HG02970 (cell line): ENCODE measurements around the gene DHX40.
A peak's percentile ranks its signal among the peaks of the same experiment; 100 is the strongest.
"Not testable (repeated sequence)": the region's sequence is repeated elsewhere in the genome, so short reads cannot be mapped to it uniquely, and the experiment has no call there.

Experiments
- ATAC-seq: cut with Tn5 transposase; IDR thresholded peaks from one replicate; pipeline ENCODE4 v1.9.1; 2021; ENCODE audit warnings: mild to moderate bottlenecking, moderate library complexity, moderate number of reproducible peaks; ENCODE audit not compliant: unreplicated experiment, low FRiP score

DHX40 gene

GRCh38 chr17:59550703-59551102 is 14.7 kb upstream of the DHX40 start:
- ATAC-seq, result no peak

GRCh38 chr17:59558039-59558438 is 7.4 kb upstream of the DHX40 start:
- no peak for ATAC-seq

DNA sequence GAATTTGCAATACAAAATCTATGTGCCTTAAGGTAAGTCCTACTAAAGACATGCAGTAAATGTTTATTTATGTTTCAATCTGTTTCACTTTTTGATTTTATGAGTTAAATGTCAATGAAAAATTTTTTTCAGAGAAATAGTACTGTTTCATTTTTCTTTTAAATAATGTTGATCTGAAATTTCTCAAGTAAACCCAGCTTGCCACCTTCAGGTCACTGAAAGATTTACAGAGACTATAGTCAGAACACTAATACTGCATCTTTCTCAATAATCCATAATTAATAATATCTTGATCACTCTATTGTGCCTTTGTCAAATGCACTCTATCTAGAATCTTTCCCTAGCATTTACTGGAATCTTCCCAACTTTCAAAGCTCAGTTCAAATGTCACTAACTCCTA is 6.5 kb upstream of the DHX40 start:
- ATAC-seq, result no peak

- no peak for ATAC-seq
Observed at GRCh38 chr17:59561042-59561441, 4.4 kb upstream of the DHX40 start.

GRCh38 chr17:59565959-59566324 is 532 bp downstream of the DHX40 start:
- no peak for ATAC-seq

GRCh38 chr17:59569151-59569550 is 3.7 kb downstream of the DHX40 start:
- not testable (repeated sequence) for ATAC-seq

DNA sequence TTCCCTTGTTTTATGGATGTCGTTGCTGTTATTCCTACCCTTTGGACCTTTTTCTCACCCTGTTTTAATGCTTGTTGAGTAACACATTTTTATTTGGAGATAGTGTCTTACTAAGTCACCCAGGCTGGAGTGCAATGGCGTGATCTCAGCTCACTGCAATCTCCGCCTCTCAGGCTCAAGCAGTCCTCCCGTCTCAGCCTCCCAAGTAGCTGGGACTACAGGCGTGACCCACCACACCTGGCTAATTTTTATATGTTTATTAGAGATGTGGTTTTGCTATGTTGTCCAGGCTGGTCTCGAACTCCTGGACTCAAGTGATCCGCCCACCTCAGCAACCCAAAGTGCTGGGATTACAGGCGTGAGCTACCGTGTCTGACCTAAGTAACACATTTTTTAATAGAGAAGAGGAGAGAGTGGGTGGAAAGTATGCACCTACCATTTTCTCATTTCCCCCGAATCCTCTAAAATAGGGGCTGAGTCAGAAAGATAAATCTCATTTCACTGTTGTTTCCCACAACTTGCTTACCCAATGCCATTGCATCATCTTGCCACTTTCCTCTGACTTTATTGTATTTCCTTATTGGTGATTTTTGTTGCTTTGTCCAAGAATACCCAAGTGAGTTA is 7.0 kb downstream of the DHX40 start:
- ATAC-seq, result no peak

GRCh38 chr17:59584168-59584567 is 18.8 kb downstream of the DHX40 start:
- not testable (repeated sequence) for ATAC-seq

DNA sequence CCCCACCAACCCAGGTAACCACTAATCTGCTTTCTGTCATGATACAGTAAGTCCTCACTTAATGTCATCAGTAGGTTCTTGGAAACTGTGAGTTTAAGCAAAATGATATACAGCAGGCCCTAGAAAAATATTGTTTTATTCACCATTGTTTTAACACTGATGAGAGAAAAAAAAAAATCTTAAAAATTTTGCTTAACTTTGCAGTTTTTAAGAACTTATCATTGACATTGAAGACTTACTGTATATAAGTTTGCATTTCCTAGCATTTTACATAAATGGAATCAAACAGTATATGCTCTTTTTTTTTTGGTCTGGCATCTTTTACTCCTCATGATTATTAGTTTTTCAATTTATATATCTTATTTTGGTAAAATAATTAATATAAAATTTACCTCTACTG is 34.8 kb downstream of the DHX40 start:
- ATAC-seq, result no peak

- no peak for ATAC-seq
Observed at GRCh38 chr17:59601130-59601529, 35.7 kb downstream of the DHX40 start.

DNA sequence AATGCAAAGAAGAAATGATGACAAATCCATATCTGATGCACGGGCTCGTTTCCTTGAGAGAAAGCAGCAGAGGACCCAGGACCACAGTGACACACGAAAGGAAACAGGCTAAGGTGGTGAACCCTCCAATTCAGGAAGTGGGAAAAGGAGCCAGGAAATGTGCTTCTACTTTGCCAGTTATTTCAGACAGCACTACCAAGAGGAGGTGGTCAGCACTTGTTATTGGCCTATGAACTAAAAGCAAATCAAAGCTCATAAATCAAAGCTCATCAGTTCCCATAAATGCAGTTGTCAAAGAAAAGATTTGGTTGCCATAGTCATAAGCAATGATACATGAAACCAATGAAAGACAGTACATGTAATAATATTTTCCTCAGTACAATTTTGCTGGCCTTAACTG is 41.7 kb downstream of the DHX40 start:
- ATAC-seq, result no peak

DNA sequence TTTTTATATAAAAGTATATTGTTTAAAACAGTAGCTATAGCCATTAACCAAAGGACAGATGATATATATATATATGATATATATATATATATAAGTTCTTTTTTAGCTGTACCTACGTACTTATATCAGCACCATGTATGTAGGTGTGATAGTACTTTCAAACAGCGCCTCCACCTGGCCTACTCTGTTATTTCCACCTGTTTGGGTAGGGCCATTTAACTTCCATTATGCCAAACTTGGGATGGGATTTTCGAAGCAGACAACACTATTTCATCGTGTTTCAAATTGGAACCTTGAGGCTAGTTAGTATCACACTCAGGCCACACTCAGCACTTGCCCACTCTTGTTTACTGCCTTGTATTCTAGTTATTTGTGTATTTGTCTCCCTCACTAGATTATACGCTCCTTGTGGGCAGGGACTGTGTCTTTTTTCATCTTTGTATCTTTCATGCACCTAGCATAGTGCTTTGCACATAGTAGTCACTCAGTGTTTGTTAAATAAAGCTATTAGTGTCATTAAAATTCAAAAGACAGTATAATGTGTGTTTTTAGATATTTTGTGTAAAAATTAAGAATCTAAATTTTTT is 42.5 kb downstream of the DHX40 start:
- no peak for ATAC-seq

DNA sequence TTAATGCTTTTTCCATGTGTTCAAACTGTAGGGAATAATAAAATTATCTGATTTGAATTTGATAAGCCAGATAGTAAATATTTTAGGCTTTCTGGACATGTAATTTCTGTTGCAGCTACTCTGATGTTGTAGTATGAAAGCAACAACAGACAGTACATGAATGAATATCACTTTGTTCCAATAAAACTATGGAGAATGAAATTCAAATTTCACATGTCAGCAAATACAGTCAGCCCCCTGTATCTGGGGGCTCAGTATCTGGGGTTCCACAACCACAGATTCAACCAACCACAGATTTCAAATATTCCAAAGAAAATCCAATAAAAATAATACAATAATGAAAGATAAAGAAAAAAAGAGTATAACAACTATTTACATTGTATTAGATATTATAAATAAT is 46.1 kb downstream of the DHX40 start:
- no peak for ATAC-seq

GRCh38 chr17:59616253-59616920 is 51.0 kb downstream of the DHX40 start:
- no peak for ATAC-seq

GRCh38 chr17:59617156-59617732 is 51.8 kb downstream of the DHX40 start:
- ATAC-seq, result no peak

GRCh38 chr17:59619035-59619297 is 53.6 kb downstream of the DHX40 start:
- no peak for ATAC-seq

DNA sequence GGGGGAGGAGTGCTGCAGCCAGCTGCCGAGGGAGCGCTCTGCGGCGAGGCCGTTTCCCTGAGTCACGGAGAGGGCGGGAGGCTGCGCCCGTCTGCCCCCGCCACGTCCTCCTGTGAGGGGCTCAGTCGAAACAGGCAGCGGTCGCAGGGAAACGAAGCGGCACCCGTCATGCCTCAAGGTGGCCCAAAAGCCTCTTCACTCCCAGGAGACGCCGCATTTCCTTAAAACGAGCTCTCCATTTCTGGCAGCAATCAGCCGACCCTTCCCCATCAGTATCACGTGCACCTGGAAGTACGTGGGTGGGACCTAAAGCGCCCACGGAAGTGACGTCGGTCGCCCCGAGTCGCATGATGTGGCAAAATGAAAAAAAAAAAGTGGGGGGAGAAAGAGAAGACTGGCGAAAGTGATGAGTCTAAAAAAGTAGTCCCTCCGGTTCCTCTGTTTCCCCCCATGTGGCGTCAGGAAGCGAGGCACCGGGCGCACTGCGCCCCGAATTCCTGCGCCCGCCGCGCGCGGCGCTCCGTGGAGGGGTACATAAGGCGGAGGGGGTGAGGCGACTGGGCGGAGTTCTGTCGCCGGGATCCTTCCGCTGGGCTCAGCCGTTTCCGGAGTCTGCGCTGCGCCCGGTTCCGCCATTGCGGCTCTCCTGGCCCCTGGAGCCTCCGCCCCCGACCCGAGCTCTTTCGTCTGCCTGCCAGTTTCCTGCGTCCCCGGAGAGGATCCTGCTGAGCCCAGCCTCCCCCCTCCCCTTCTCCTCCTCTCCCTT is 54.1 kb downstream of the DHX40 start, which contains the start of gene CLTC:
Gene CLTC (plus strand): TSS at position 598 of the 766 bp plus-strand sequence. CDS start 237 bp downstream, outside the sequence.
- peak; percentile 65 for ATAC-seq

GRCh38 chr17:59620064-59620359 is 54.6 kb downstream of the DHX40 start:
- ATAC-seq, result peak; percentile 1

GRCh38 chr17:59620518-59621259 is 55.3 kb downstream of the DHX40 start:
- no peak for ATAC-seq

GRCh38 chr17:59621771-59622170 is 56.4 kb downstream of the DHX40 start:
- ATAC-seq, result no peak

DNA sequence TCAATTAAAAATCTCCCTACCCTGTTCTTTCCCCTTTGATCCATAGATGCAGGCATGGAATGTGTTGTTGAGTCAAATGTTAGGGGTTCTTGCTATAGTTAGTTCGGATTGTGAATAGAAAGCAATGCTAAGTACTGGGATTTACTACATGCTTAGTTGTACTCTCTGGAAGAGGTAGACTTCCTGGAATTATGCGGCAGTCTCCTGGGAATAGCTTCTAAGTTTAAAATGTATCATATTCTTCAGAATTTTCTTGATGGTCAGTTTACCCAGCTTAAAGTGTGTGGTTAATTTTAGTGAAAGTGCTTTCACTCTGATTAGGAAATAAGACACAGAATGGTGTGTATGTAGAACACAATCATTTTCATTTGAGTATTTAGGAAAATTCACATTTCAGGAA is 57.7 kb downstream of the DHX40 start:
- ATAC-seq, result no peak
